IMR-90 (cell line): Measurements from ENCODE around the gene CREB5. TPM values are rescaled to one million over a fixed set of nuclear protein-coding genes. Genes with fewer than 3 reads are reported as not detected.

ENCODE experiments used
- ATAC-seq: fragments of 200-7000 bp; cut with Tn5 transposase; 2 replicates; pipeline ENCODE4 v1.9.1; 2020; ENCODE audit warnings: low read depth, mild to moderate bottlenecking, moderate library complexity
- BruUV-seq: library from RNA; stranded (reverse); fragments of 400-500 nt; replicated peaks from 2 replicates; lab custom pipeline; 2021; lab: Mats Ljungman, UMichigan
- CTCF ChIA-PET: fragments of 300-600 bp; formaldehyde crosslinking; extraction: SDS; loops from one replicate; lab custom pipeline; 2021; ENCODE audit warnings: antibody characterized with exemption; lab: Yijun Ruan, JAX
- POLR2A ChIA-PET: fragments of 300-600 bp; sonication (Branson Sonifier 250); formaldehyde crosslinking; loops from one replicate; lab custom pipeline; 2022; ENCODE audit warnings: antibody characterized with exemption; ENCODE audit not compliant: unreplicated experiment; lab: Charles Lee
- DNase-seq: peaks from one replicate; pipeline ENCODE4 v3.0.0; 2013
- H2AFZ ChIP-seq: replicated peaks from 2 replicates; pipeline ENCODE3; 2013; ENCODE audit warnings: low read length, mild to moderate bottlenecking; ENCODE audit not compliant: poor library complexity
- H2AK5ac ChIP-seq: 2 replicates; pipeline ENCODE4 v1.6.1; 2013; ENCODE audit warnings: low read depth, low read length, inconsistent platforms
- H2AK9ac ChIP-seq: replicated peaks from 2 replicates; pipeline ENCODE3; 2013; ENCODE audit warnings: mild to moderate bottlenecking, low read depth, low read length, moderate library complexity; ENCODE audit not compliant: poor library complexity
- H2BK120ac ChIP-seq: 2 replicates; pipeline ENCODE4 v1.6.1; 2013; ENCODE audit warnings: low read depth, low read length, inconsistent platforms
- H2BK15ac ChIP-seq: 3 replicates; pipeline ENCODE4 v1.6.1; 2013; ENCODE audit warnings: low read depth, low read length, inconsistent platforms
- H2BK20ac ChIP-seq: 2 replicates; pipeline ENCODE4 v1.6.1; 2013; ENCODE audit warnings: low read depth, mild to moderate bottlenecking, inconsistent platforms, low read length, moderate library complexity
- H2BK5ac ChIP-seq: 2 replicates; pipeline ENCODE4 v1.6.1; 2013; ENCODE audit warnings: mild to moderate bottlenecking, low read depth, low read length, inconsistent platforms; ENCODE audit not compliant: poor library complexity, severe bottlenecking
- H3K14ac ChIP-seq: replicated peaks from 2 replicates; pipeline ENCODE4 v1.6.1; 2013; ENCODE audit warnings: low read depth, low read length, inconsistent platforms
- H3K18ac ChIP-seq: 2 replicates; pipeline ENCODE4 v1.6.1; 2013; ENCODE audit warnings: low read depth, low read length, control low read depth
- H3K23ac ChIP-seq: 2 replicates; pipeline ENCODE4 v1.6.1; 2013; ENCODE audit warnings: low read depth, low read length, inconsistent platforms
- H3K27ac ChIP-seq: 2 replicates; pipeline ENCODE4 v1.5.1; 2013; ENCODE audit warnings: mild to moderate bottlenecking, control low read depth, low read length; ENCODE audit not compliant: insufficient read depth
- H3K27me3 ChIP-seq: 2 replicates; pipeline ENCODE4 v1.6.1; 2013; ENCODE audit warnings: low read length; ENCODE audit not compliant: control insufficient read depth, insufficient read depth
- H3K36me3 ChIP-seq: 2 replicates; pipeline ENCODE4 v1.6.1; 2013; ENCODE audit warnings: low read length, mixed read lengths; ENCODE audit not compliant: control insufficient read depth, insufficient read depth
- H3K4ac ChIP-seq: 2 replicates; pipeline ENCODE4 v1.6.1; 2013; ENCODE audit warnings: low read depth, low read length, inconsistent platforms
- H3K4me1 ChIP-seq: 2 replicates; pipeline ENCODE4 v1.6.1; 2013; ENCODE audit warnings: low read length, mixed read lengths; ENCODE audit not compliant: control insufficient read depth, insufficient read depth
- H3K4me2 ChIP-seq: 2 replicates; pipeline ENCODE4 v1.6.1; 2013; ENCODE audit warnings: low read depth, mild to moderate bottlenecking, control low read depth, low read length, moderate library complexity
- H3K4me3 ChIP-seq: 2 replicates; pipeline ENCODE4 v1.5.1; 2013; ENCODE audit warnings: low read depth, mild to moderate bottlenecking, control low read depth, low read length, moderate library complexity; ENCODE audit not compliant: insufficient read depth
- H3K56ac ChIP-seq: 2 replicates; pipeline ENCODE4 v1.6.1; 2013; ENCODE audit warnings: low read length, inconsistent platforms; ENCODE audit not compliant: insufficient read depth; ENCODE audit errors: extremely low read depth
- H3K79me1 ChIP-seq, 2 experiments: 2 replicates each; pipeline ENCODE4 v1.6.1; 2013; ENCODE audit warnings: low read length in 2 of 2, inconsistent platforms in 1 of 2, low read depth in 1 of 2
- H3K9ac ChIP-seq: 2 replicates; pipeline ENCODE4 v1.6.1; 2013; ENCODE audit warnings: low read depth, low read length, control low read depth
- H3K9me1 ChIP-seq: 2 replicates; pipeline ENCODE4 v1.6.1; 2013; ENCODE audit warnings: low read length, inconsistent platforms; ENCODE audit not compliant: insufficient read depth
- H3K9me3 ChIP-seq: 2 replicates; pipeline ENCODE4 v1.6.1; 2013; ENCODE audit warnings: low read length; ENCODE audit not compliant: control insufficient read depth, insufficient read depth
- H4K20me1 ChIP-seq: 2 replicates; pipeline ENCODE4 v1.6.1; 2013; ENCODE audit warnings: low read length, inconsistent platforms; ENCODE audit not compliant: insufficient read depth
- H4K5ac ChIP-seq: 2 replicates; pipeline ENCODE4 v1.6.1; 2013; ENCODE audit warnings: mild to moderate bottlenecking, low read depth, low read length, control low read depth
- H4K8ac ChIP-seq, 2 experiments: 2 replicates each; pipeline ENCODE4 v1.6.1; 2013; ENCODE audit warnings: low read depth in 2 of 2, low read length in 2 of 2, control low read depth in 1 of 2, inconsistent platforms in 1 of 2
- H4K91ac ChIP-seq: 2 replicates; pipeline ENCODE4 v1.6.1; 2013; ENCODE audit warnings: low read depth, low read length, inconsistent platforms; ENCODE audit not compliant: insufficient read depth
- BHLHE40 ChIP-seq: fragments of 150-350 bp; IDR thresholded peaks from 2 replicates; pipeline ENCODE4 v1.6.1; 2016; ENCODE audit warnings: mild to moderate bottlenecking, low read depth, low read length
- CEBPB ChIP-seq: IDR thresholded peaks from 2 replicates; pipeline ENCODE4 v1.6.1; 2012; ENCODE audit warnings: low read depth, low read length, improper control_type of control experiment
- CHD1 ChIP-seq: IDR thresholded peaks from 2 replicates; pipeline ENCODE4 v1.6.1; 2012; ENCODE audit warnings: low read depth, low read length, improper control_type of control experiment
- CTCF ChIP-seq: conservative IDR thresholded peaks from 2 replicates; pipeline ENCODE4 v1.5.1; 2012; ENCODE audit warnings: mild to moderate bottlenecking, low read depth, low read length, improper control_type of control experiment
- FOS ChIP-seq: fragments of 150-350 bp; IDR thresholded peaks from 2 replicates; pipeline ENCODE4 v1.6.1; 2016; ENCODE audit warnings: low read depth, low read length
- MAFK ChIP-seq: IDR thresholded peaks from 2 replicates; pipeline ENCODE4 v1.6.1; 2012; ENCODE audit warnings: low read depth, low read length, improper control_type of control experiment
- MAZ ChIP-seq: IDR thresholded peaks from 2 replicates; pipeline ENCODE4 v1.6.1; 2012; ENCODE audit warnings: low read depth, mild to moderate bottlenecking, low read length, improper control_type of control experiment, moderate library complexity, borderline replicate concordance
- MXI1 ChIP-seq: IDR thresholded peaks from 2 replicates; pipeline ENCODE4 v1.6.1; 2012; ENCODE audit warnings: low read depth, mild to moderate bottlenecking, low read length, moderate library complexity, borderline replicate concordance
- NFE2L2 ChIP-seq: fragments of 150-350 bp; IDR thresholded peaks from 2 replicates; pipeline ENCODE4 v1.6.1; 2016; ENCODE audit warnings: low read depth, mild to moderate bottlenecking, low read length
- POLR2A ChIP-seq: IDR thresholded peaks from 2 replicates; pipeline ENCODE4 v1.6.1; 2012; ENCODE audit warnings: mild to moderate bottlenecking, low read depth, low read length
- RAD21 ChIP-seq: IDR thresholded peaks from 2 replicates; pipeline ENCODE4 v1.6.1; 2012; ENCODE audit warnings: low read length, improper control_type of control experiment
- RCOR1 ChIP-seq: IDR thresholded peaks from 2 replicates; pipeline ENCODE4 v1.6.1; 2012; ENCODE audit warnings: mild to moderate bottlenecking, low read length, improper control_type of control experiment; ENCODE audit not compliant: insufficient replicate concordance
- RFX5 ChIP-seq: IDR thresholded peaks from 2 replicates; pipeline ENCODE4 v1.8.0; 2012; ENCODE audit warnings: low read depth, mild to moderate bottlenecking, low read length, moderate library complexity
- SMC3 ChIP-seq: fragments of 150-350 bp; IDR thresholded peaks from 2 replicates; pipeline ENCODE4 v1.6.1; 2016; ENCODE audit warnings: low read depth, mild to moderate bottlenecking, antibody characterized with exemption, low read length, moderate library complexity
- USF2 ChIP-seq: fragments of 150-350 bp; IDR thresholded peaks from 2 replicates; pipeline ENCODE4 v1.6.1; 2017; ENCODE audit warnings: mild to moderate bottlenecking, antibody characterized with exemption, low read length, low read depth
- WGBS, 2 experiments: methylation state at CpG; one replicate each; pipeline versions ENCODE4 v1.1.5 to v1.1.7; 2013; ENCODE audit warnings: missing lambda C conversion rate in 2 of 2; ENCODE audit not compliant: insufficient read length in 1 of 2; ENCODE audit errors: extremely low coverage in 2 of 2; 5-methylcytosine and 5-hydroxymethylcytosine counted together
- dilution Hi-C: fragments of 300-500 bp; cut with HindIII; formaldehyde crosslinking; loops from one replicate; pipeline ENCODE4 v1.14.3; 2018; ENCODE audit warnings: low sequenced_read_pairs; ENCODE audit not compliant: unreplicated experiment
- in situ Hi-C: fragments of 300-500 bp; cut with MboI; formaldehyde crosslinking; loops from 3 replicates; pipeline ENCODE4 v1.14.3; 2019; ENCODE audit warnings: low sequenced_read_pairs, inconsistent platforms, mixed read lengths
- intact Hi-C: fragments of 100-400 bp; cut with micrococcal nuclease; formaldehyde crosslinking; loops from 2 replicates; pipeline ENCODE4 v1.10.0; 2022
- polyA plus RNA-seq, 3 experiments: library from polyadenylated mRNA; depleted of rRNA; stranded (reverse); fragments of >200 nt; gene quantifications; 2 replicates each; pipeline ENCODE4 v1.2.3, GENCODE V29; 2012; ENCODE audit warnings: low replicate concordance in 1 of 3
- total RNA-seq: library from RNA; depleted of rRNA; stranded (reverse); fragments of >200 nt; gene quantifications from 2 replicates; pipeline ENCODE4 v1.2.3, GENCODE V29; 2012
- TF ChIP-seq, protein P1 (sequence below): fragments of 150-350 bp; IDR thresholded peaks from 2 replicates; pipeline ENCODE4 v1.6.1; 2016; ENCODE audit warnings: low read depth, mild to moderate bottlenecking, low read length, moderate library complexity, borderline replicate concordance

Gene CREB5
- total and polyA plus RNA-seq, 2 of the 4 experiments (the other 2 are of a cell fraction) = 7.3 to 13.1 TPM

- H3K14ac ChIP-seq = no peak overlapping the region
- H2BK15ac ChIP-seq = no peak overlapping the region
- no peak overlapping the region for H3K4me3 ChIP-seq
- no CpG with 5 or more reads among the region's 8 CpGs for WGBS, 2 experiments
- no peak overlapping the region for H2BK20ac ChIP-seq
- no peak overlapping the region for H3K18ac ChIP-seq
- dilution Hi-C loops (no loop called here), in situ Hi-C loops (no loop called here), intact Hi-C loops (no loop called here)
- ATAC-seq (no peak), DNase-seq (no peak)
- H2BK120ac ChIP-seq = no peak overlapping the region
- no peaks in the 10 kb centered on the region for H3K79me1 ChIP-seq
- H3K4me1 ChIP-seq = peaks cover 10% of the 10 kb centered on the region
- no peaks in the 10 kb centered on the region for H3K9me3 ChIP-seq
- H2AK5ac ChIP-seq = no peak overlapping the region
- no peak overlapping the region for H4K91ac ChIP-seq
- no peak overlapping the region for H4K5ac ChIP-seq
- no peaks in the 10 kb centered on the region for H3K9me1 ChIP-seq
- H2AFZ ChIP-seq = no peak overlapping the region
- H3K56ac ChIP-seq = no peak overlapping the region
- no peak overlapping the region for H2BK5ac ChIP-seq
- no peak overlapping the region for H3K27ac ChIP-seq
- H3K36me3 ChIP-seq = no peaks in the 10 kb centered on the region
- no TSS peak for BruUV-seq
- H3K23ac ChIP-seq = no peak overlapping the region
- POLR2A ChIA-PET = no interaction called here
- no peak overlapping the region for H3K4ac ChIP-seq
- H3K4me2 ChIP-seq = no peak overlapping the region
- no peak overlapping the region for H2AK9ac ChIP-seq
- H4K20me1 ChIP-seq = no peaks in the 10 kb centered on the region
- no peaks in the 10 kb centered on the region for H3K27me3 ChIP-seq
- H4K8ac ChIP-seq = no peak overlapping the region
- TF ChIP-seq USF2 (no peak), POLR2A (no peak), MAZ (no peak), CHD1 (no peak), BHLHE40 (no peak), RAD21 (no peak), MXI1 (no peak), RCOR1 (no peak), MAFK (no peak), NFE2L2 (no peak), CTCF (no peak), CEBPB (no peak), RFX5 (no peak), FOS (no peak), SMC3 (no peak)
- TF ChIP-seq, protein P1, sequence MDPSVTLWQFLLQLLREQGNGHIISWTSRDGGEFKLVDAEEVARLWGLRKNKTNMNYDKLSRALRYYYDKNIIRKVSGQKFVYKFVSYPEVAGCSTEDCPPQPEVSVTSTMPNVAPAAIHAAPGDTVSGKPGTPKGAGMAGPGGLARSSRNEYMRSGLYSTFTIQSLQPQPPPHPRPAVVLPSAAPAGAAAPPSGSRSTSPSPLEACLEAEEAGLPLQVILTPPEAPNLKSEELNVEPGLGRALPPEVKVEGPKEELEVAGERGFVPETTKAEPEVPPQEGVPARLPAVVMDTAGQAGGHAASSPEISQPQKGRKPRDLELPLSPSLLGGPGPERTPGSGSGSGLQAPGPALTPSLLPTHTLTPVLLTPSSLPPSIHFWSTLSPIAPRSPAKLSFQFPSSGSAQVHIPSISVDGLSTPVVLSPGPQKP = no peak
- CTCF ChIA-PET = no interaction called here
- no peak overlapping the region for H3K9ac ChIP-seq
Measured at GRCh38 chr7:28458732-28459131, 46.4 kb downstream of the CREB5 start.
